SK-N-SH treated with all-trans-retinoic acid at 6 μM for 48 hours (cell line): Measurements from ENCODE around the gene ABHD8.

Experiments used
- ATAC-seq: fragments of 200-7000 bp; cut with Tn5 transposase; 3 replicates; pipeline ENCODE4 v1.9.1; 2020; ENCODE audit warnings: mild to moderate bottlenecking, moderate library complexity
- ARNTL ChIP-seq: fragments of 450-650 bp; formaldehyde crosslinking; IDR thresholded peaks from 2 replicates; pipeline ENCODE4 v1.5.0; 2020; ENCODE audit warnings: low read depth, mild to moderate bottlenecking, moderate library complexity, borderline replicate concordance
- BACH2 ChIP-seq: fragments of 250-450 bp; sonication (Bioruptor Pico); IDR thresholded peaks from 2 replicates; pipeline ENCODE4 v1.9.0; 2021; ENCODE audit warnings: mild to moderate bottlenecking, borderline replicate concordance
- CSRNP3 ChIP-seq: fragments of 250-450 bp; sonication (Bioruptor Pico); IDR thresholded peaks from 2 replicates; pipeline ENCODE4 v1.5.1; 2021; ENCODE audit warnings: mild to moderate bottlenecking, moderate library complexity
- ESRRG ChIP-seq: fragments of 250-450 bp; sonication (Bioruptor Pico); IDR thresholded peaks from 2 replicates; pipeline ENCODE4 v1.6.1; 2021; ENCODE audit warnings: mild to moderate bottlenecking
- GLIS3 ChIP-seq: fragments of 250-450 bp; sonication (Bioruptor Pico); IDR thresholded peaks from 2 replicates; pipeline ENCODE4 v1.5.0; 2020; ENCODE audit warnings: mild to moderate bottlenecking, moderate library complexity
- OSR1 ChIP-seq: fragments of 250-450 bp; sonication (Bioruptor Pico); IDR thresholded peaks from 2 replicates; pipeline ENCODE4 v1.8.0; 2022; ENCODE audit warnings: moderate library complexity, mild to moderate bottlenecking, inconsistent platforms
- PATZ1 ChIP-seq: fragments of 250-450 bp; sonication (Bioruptor Pico); IDR thresholded peaks from 2 replicates; pipeline ENCODE4 v1.8.0; 2020; ENCODE audit warnings: mild to moderate bottlenecking, moderate library complexity, borderline replicate concordance
- POU6F1 ChIP-seq: fragments of 250-450 bp; sonication (Bioruptor Pico); IDR thresholded peaks from 2 replicates; pipeline ENCODE4 v1.8.0; 2021; ENCODE audit warnings: low read depth, mild to moderate bottlenecking, moderate library complexity, borderline replicate concordance
- RARB ChIP-seq: fragments of 250-450 bp; sonication (Bioruptor Pico); IDR thresholded peaks from 2 replicates; pipeline ENCODE4 v1.8.0; 2021; ENCODE audit warnings: mild to moderate bottlenecking, moderate library complexity
- TCF4 ChIP-seq: fragments of 250-450 bp; sonication (Bioruptor Pico); IDR thresholded peaks from 2 replicates; pipeline ENCODE4 v1.8.0; 2021; ENCODE audit warnings: mild to moderate bottlenecking, moderate library complexity, borderline replicate concordance
- TSHZ2 ChIP-seq: fragments of 250-450 bp; sonication (Bioruptor Pico); IDR thresholded peaks from 2 replicates; pipeline ENCODE4 v1.5.0; 2020; ENCODE audit warnings: mild to moderate bottlenecking, moderate library complexity
- ZNF565 ChIP-seq: fragments of 450-650 bp; formaldehyde crosslinking; conservative IDR thresholded peaks from 2 replicates; pipeline ENCODE4 v1.5.0; 2020; ENCODE audit warnings: low read depth, mild to moderate bottlenecking, moderate library complexity
- ZNF70 ChIP-seq: fragments of 450-650 bp; formaldehyde crosslinking; IDR thresholded peaks from 2 replicates; pipeline ENCODE4 v1.5.0; 2020; ENCODE audit warnings: mild to moderate bottlenecking, moderate library complexity
- ZNF8 ChIP-seq: fragments of 450-650 bp; formaldehyde crosslinking; IDR thresholded peaks from 2 replicates; pipeline ENCODE4 v1.5.0; 2020; ENCODE audit warnings: mild to moderate bottlenecking, moderate library complexity
- TF ChIP-seq, protein P1 (sequence below): fragments of 250-450 bp; sonication (Bioruptor Pico); IDR thresholded peaks from 2 replicates; pipeline ENCODE4 v1.5.1; 2020; ENCODE audit warnings: low read depth, mild to moderate bottlenecking, moderate library complexity

Gene ABHD8

DNA sequence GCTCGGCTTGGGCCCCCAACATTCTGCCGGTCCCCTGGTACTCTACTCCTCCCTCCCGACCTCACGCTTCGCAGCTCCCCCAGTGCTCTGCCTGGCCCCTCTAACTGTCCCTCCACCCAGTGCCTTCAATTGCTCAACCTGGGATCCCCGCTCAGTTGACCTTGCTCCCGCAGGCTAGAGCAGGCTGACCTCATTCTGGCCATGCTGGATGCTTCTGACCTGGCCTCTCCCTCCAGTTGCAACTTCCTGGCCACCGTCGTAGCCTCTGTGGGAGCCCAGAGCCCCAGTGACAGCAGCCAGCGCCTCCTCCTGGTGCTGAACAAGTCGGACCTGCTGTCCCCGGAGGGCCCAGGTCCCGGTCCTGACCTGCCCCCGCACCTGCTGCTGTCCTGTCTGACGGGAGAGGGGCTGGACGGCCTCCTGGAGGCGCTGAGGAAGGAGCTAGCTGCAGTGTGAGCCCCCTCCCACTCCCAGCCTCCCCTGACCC is 37.7 kb upstream of the ABHD8 start:
- no peak for ATAC-seq
- TF ChIP-seq RARB (CRISPR knock-in tag): no peak
- no peak for TF ChIP-seq GLIS3 (CRISPR knock-in tag)

DNA sequence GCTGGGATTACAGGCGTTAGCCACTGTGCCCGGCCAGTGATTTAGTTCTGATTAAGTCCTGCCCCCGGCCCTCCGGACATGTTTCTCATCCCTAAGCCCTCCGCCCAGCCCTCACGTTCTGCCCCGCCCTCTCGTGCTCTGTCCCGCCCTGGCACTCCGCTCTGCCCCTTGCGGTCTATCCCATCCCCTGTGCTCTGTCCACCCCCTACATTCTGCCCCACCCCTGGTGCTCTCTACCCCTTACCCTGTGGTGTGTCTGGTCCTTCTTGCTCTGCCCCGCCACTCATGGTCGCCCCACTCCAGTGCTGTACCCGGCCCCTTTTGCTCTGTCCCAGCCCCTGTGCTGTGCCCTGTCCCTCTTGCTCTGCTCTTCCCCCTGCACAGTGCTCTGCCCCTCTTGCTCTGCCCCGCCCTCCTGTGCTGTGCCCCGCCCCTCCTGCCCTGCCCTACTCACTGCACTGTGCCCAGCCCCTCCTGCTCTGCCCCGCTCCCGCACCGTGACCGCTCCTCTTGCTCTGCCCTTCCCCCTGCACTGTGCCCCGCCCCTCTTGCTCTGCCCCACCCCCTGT is 37.2 kb upstream of the ABHD8 start:
- no peak for ATAC-seq
- no peak for TF ChIP-seq RARB (CRISPR knock-in tag)
- TF ChIP-seq GLIS3 (CRISPR knock-in tag): no peak
- no peak for TF ChIP-seq ESRRG
- TF ChIP-seq TCF4 (CRISPR knock-in tag): no peak
- no peak for TF ChIP-seq ZNF8 (CRISPR knock-in tag)
- no peak for TF ChIP-seq ARNTL (CRISPR knock-in tag)
- no peak for TF ChIP-seq OSR1 (CRISPR knock-in tag)
- TF ChIP-seq PATZ1 (CRISPR knock-in tag): no peak
- no peak for TF ChIP-seq TSHZ2 (CRISPR knock-in tag)
- TF ChIP-seq BACH2 (CRISPR knock-in tag): no peak
- TF ChIP-seq, protein P1, sequence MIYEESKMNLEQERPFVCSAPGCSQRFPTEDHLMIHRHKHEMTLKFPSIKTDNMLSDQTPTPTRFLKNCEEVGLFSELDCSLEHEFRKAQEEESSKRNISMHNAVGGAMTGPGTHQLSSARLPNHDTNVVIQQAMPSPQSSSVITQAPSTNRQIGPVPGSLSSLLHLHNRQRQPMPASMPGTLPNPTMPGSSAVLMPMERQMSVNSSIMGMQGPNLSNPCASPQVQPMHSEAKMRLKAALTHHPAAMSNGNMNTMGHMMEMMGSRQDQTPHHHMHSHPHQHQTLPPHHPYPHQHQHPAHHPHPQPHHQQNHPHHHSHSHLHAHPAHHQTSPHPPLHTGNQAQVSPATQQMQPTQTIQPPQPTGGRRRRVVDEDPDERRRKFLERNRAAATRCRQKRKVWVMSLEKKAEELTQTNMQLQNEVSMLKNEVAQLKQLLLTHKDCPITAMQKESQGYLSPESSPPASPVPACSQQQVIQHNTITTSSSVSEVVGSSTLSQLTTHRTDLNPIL (CRISPR knock-in tag): no peak

DNA sequence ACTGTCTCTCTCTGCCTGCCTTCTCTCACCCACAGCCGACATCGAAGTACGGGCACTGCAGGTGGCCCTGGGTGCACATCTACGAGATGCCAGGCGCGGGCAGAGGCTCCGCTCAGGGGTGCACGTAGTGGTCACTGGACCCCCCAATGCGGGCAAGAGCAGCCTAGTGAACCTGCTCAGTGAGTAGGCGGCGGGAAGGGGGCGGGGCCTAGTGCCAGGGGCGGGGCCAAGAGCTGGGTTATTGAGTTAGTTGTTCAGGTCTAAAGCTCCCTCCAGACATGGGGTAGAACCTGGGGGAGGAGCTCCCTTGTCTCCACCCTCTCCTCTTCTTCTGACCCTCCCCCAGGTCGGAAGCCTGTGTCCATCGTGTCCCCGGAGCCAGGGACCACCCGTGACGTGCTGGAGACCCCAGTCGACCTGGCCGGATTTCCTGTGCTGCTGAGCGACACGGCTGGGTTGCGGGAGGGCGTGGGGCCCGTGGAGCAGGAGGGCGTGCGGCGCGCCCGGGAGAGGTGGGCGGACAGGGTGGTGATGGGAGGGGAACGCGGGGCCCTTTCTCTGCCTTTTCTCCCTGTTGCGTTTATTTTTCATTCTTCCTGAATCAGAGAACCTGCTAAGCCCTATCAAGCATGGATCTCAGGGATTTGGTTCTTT is 36.0 kb upstream of the ABHD8 start:
- ATAC-seq: no peak
- TF ChIP-seq OSR1 (CRISPR knock-in tag): no peak
- TF ChIP-seq CSRNP3 (CRISPR knock-in tag): no peak
- TF ChIP-seq ARNTL (CRISPR knock-in tag): no peak
- TF ChIP-seq GLIS3 (CRISPR knock-in tag): no peak
- no peak for TF ChIP-seq ZNF8 (CRISPR knock-in tag)
- no peak for TF ChIP-seq ZNF565
- no peak for TF ChIP-seq POU6F1 (CRISPR knock-in tag)
- no peak for TF ChIP-seq RARB (CRISPR knock-in tag)
- no peak for TF ChIP-seq TCF4 (CRISPR knock-in tag)
- no peak for TF ChIP-seq ZNF70
- TF ChIP-seq, protein P1 (CRISPR knock-in tag): no peak
